Uterus (tissue), 2 donors: Measurements from ENCODE around the gene CDKN2B-AS1.

ENCODE experiments used
- CTCF ChIP-seq, 4 experiments: fragments of 200-600 bp in 2 of 4; fragments of 450-650 bp in 2 of 4; sonication (generic) in 2 of 4; IDR thresholded peaks; one replicate each; pipeline ENCODE4 v1.5.1; 2016 to 2019; ENCODE audit warnings: antibody characterized with exemption in 4 of 4, mild to moderate bottlenecking in 2 of 4, moderate library complexity in 1 of 4
- POLR2A ChIP-seq, 2 donors: fragments of 450-650 bp; IDR thresholded peaks; one replicate each; pipeline ENCODE4 v1.6.1; 2016; ENCODE audit warnings: antibody characterized with exemption in 2 of 2, mild to moderate bottlenecking in 1 of 2, moderate library complexity in 1 of 2

DNA sequence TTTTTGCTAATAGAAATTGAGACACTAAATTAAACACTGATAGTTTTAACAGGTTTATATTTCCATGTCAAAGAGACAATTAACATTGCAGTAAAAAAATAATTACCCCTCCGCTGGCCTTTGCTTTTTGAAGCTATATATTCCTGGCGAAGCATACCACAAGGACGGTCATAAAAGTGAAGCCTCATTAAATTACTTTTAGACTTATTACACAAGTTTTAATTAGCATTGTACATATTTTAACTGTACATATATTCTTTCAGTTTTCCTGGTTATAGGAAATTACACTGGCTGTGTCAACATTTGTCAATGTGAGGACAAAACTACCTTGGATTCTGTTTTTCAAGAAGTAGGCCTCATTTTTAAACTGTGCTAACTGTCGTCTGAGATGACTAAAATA lies 1.6 kb upstream of the CDKN2B-AS1 start:
- no peak for TF ChIP-seq POLR2A (IDR thresholded peaks at IDR 0.05)
- TF ChIP-seq CTCF (IDR thresholded peaks at IDR 0.05), result no peak
